PFSK-1 (cell line): ENCODE results near the gene GDF2.

ENCODE experiments used
- FOXP2 ChIP-seq: optimal IDR thresholded peaks from 2 replicates; pipeline ENCODE3; 2011; ENCODE audit warnings: borderline replicate concordance, control low read depth, inconsistent platforms; ENCODE audit not compliant: insufficient read depth; ENCODE audit errors: extremely low read length, extremely low read depth
- POLR2AphosphoS5 ChIP-seq: IDR thresholded peaks from 2 replicates; pipeline ENCODE4 v1.6.1; 2012; ENCODE audit warnings: low read depth, mild to moderate bottlenecking, control low read depth, low read length, moderate library complexity
- SIN3A ChIP-seq: IDR thresholded peaks from 2 replicates; pipeline ENCODE4 v1.6.1; 2012; ENCODE audit warnings: mild to moderate bottlenecking, low read length, moderate library complexity, borderline replicate concordance; ENCODE audit not compliant: insufficient read depth
- TAF1 ChIP-seq: IDR thresholded peaks from 2 replicates; pipeline ENCODE4 v1.6.1; 2012; ENCODE audit warnings: low read length, control low read depth, borderline replicate concordance; ENCODE audit not compliant: insufficient read depth
- TF ChIP-seq, protein P1 (sequence below), 2 experiments: IDR thresholded peaks; 2 replicates each; pipeline versions ENCODE4 v1.6.1 to v1.8.0; 2011 to 2012; ENCODE audit warnings: low read depth in 2 of 2, low read length in 2 of 2, control low read depth in 1 of 2, inconsistent platforms in 1 of 2, mild to moderate bottlenecking in 1 of 2, moderate library complexity in 1 of 2; ENCODE audit not compliant: insufficient read depth in 1 of 2

The GDF2 gene

DNA sequence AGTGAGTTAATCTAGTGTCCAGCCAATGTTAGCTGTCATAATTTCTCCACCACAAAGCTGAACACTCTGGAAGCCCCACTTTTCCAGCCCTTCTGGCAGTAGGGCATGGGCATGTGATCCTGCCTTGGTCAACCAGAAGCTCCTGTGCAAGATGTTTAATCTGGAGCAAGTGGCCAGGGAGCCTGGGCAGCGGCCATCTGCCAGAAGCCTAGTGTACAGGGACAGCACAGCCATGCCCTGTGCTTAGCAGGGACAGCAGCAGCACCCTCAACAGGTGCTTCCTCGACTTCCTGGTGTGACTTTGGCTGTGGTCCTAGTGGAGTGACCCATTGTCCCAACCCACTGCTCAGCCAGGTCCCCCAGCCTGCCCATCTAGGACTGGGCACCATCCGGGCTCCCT lies 36.2 kb downstream of the GDF2 start:
- no peak for TF ChIP-seq POLR2AphosphoS5
- no peak for TF ChIP-seq TAF1
- no peak for TF ChIP-seq FOXP2
- no peak for TF ChIP-seq SIN3A
- TF ChIP-seq, protein P1, sequence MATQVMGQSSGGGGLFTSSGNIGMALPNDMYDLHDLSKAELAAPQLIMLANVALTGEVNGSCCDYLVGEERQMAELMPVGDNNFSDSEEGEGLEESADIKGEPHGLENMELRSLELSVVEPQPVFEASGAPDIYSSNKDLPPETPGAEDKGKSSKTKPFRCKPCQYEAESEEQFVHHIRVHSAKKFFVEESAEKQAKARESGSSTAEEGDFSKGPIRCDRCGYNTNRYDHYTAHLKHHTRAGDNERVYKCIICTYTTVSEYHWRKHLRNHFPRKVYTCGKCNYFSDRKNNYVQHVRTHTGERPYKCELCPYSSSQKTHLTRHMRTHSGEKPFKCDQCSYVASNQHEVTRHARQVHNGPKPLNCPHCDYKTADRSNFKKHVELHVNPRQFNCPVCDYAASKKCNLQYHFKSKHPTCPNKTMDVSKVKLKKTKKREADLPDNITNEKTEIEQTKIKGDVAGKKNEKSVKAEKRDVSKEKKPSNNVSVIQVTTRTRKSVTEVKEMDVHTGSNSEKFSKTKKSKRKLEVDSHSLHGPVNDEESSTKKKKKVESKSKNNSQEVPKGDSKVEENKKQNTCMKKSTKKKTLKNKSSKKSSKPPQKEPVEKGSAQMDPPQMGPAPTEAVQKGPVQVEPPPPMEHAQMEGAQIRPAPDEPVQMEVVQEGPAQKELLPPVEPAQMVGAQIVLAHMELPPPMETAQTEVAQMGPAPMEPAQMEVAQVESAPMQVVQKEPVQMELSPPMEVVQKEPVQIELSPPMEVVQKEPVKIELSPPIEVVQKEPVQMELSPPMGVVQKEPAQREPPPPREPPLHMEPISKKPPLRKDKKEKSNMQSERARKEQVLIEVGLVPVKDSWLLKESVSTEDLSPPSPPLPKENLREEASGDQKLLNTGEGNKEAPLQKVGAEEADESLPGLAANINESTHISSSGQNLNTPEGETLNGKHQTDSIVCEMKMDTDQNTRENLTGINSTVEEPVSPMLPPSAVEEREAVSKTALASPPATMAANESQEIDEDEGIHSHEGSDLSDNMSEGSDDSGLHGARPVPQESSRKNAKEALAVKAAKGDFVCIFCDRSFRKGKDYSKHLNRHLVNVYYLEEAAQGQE (IDR thresholded peaks at IDR 0.05; ENCODE audit: insufficient read depth in 1 of 2, low read depth in 2 of 2, low read length in 2 of 2), result no peak

DNA sequence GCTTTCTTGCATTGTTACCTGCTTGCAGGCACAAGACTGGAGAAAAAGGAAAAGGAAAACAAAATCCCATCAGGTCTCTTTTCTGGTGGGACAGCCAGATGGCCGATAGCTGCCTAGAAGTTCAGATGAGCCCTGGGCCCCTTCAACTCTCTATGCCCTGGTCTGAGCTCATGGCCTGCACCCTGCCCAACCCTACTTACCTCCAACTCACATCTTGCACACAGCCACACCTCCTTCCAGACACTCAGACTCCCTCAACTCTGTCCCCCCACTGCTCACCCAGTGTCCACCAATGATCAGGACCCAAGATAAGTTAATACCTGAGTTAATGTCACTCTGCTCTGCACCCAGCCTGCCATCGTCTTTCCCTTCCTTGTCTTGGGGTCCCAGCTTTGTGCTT lies 36.8 kb downstream of the GDF2 start:
- no peak for TF ChIP-seq SIN3A
- TF ChIP-seq POLR2AphosphoS5, result no peak
- TF ChIP-seq FOXP2, result no peak
- no peak for TF ChIP-seq TAF1
- TF ChIP-seq, protein P1 (IDR thresholded peaks at IDR 0.05; ENCODE audit: insufficient read depth in 1 of 2, low read depth in 2 of 2, low read length in 2 of 2), result no peak

DNA sequence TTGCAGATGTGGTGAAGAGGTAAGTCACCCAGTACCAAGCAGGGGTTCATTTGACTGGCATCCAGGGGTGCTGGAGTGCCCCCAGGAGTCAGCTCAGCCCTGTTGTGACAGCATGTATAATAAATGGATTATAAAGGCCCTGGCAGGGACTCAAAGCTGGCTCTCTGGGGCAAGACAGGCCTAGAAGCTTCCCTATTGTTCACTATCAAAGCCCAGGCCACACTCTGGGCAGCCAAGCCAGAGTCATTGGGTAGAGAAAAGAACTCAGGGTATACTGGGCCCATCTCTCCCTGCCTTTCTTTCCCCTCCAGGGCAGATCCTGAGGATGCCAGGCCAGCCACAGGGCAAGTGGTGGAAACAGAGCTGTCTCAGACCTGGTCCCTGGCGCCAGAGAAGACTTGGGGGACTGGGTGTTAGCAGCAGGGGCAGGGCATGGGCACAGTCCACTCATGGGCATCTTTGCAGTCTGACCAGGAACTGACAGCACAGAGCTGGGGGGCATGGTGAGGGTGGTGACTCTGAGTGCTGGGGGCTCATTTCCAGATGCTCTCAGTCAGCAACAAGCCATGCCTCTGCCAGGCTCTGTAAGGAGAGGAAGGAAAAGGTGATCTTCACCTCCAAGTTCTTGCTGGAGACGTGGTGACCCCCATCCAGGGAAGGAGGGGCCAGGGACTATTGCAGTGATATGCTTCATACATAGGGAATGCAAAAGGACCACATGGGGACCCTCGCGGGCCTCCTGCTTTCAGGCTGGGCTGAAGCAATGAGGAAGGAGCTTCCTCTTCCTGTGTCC lies 37.6 kb downstream of the GDF2 start:
- TF ChIP-seq POLR2AphosphoS5 (no peak), SIN3A (no peak), FOXP2 (no peak), TAF1 (no peak)
- TF ChIP-seq, protein P1 (IDR thresholded peaks at IDR 0.05; ENCODE audit: insufficient read depth in 1 of 2, low read depth in 2 of 2, low read length in 2 of 2), result no peak

DNA sequence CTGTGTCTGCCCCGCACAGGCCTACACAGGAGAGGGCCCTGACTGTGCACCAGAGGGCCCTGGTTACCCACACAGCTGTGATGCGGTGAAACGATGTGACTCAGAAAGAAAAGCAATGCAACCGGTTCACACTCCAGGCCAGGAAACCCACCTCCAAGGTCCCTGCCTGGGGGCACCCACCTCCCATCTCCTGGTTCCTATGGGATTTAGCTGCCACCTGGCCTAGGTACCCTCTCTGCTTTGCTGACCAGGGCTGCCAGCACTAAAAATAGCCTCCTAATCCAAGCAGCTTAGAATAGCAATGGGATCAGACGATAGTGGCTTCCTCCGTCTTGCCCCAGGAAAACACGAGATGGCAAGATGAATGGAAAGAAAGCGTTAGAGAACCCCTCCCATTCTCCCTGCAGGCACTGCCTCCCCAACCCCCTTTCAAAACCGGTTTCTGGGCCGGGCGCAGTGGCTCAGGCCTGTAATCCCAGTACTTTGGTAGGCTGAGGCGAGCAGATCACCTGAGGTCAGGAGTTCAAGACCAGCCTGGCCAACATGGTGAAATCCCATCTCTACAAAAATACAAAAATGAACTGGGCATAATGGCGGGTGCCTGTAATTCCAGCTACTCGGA lies 38.3 kb downstream of the GDF2 start:
- TF ChIP-seq, protein P1 (IDR thresholded peaks at IDR 0.05; ENCODE audit: insufficient read depth in 1 of 2, low read depth in 2 of 2, low read length in 2 of 2), result no peak
- TF ChIP-seq FOXP2 (no peak), SIN3A (no peak), POLR2AphosphoS5 (no peak), TAF1 (no peak)
